ENCODE measurements around the gene BLOC1S1. TPM values are rescaled to one million over a fixed set of nuclear protein-coding genes. Genes with fewer than 3 reads are reported as not detected.

The BLOC1S1 gene
- total RNA-seq, 4 donors from 2014 or later = 158 to 494 (median 381) TPM

DNA sequence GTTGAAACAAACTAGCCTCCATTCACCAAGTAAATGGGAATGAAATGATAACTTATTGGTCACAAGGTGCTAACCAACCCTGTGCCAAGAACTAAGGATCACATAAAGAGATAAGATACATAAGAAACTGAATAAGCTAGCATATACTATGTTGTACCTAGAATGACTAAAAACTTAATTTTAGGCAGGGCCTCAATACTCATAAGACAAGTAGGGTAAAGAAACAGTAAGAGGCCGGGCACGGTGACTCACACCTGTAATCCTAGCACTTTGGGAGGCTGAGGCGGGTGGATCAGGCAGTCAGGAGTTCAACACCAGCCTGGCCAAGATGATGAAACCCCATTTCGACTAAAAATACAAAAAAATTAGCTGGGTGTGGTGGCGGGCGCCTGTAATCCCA, 44.8 kb downstream of the BLOC1S1 start:
- Histone ChIP-seq H3K27ac (no peak overlapping the region), H3K4me3 (no peak overlapping the region), H3K27me3 (no peaks in the 10 kb centered on the region), H3K4me1 (no peaks in the 10 kb centered on the region), H3K9me3 (no peaks in the 10 kb centered on the region), H3K36me3 (peaks cover 0 to 54% (median 23%) of the 10 kb centered on the region in 4 donors)
- 83 to 95% methylated on average over 6 of the region's 6 CpGs for WGBS, 2 donors (ENCODE audit: low coverage in 1 of 2)
- in situ Hi-C loops (cut with MboI; ENCODE audit: low pct_ligation_motif_present in 1 of 4, low pct_unique_long_range_greater_than_20kb in 1 of 4, low sequenced_read_pairs in 3 of 4) (no loop called here), intact Hi-C loops (cut with DNase I; ENCODE audit: low total_unique reads) (no loop called here)
- DNase-seq = no peak
- no peak for TF ChIP-seq POLR2AphosphoS5 (IDR thresholded peaks at IDR 0.05)
- TF ChIP-seq EP300 (IDR thresholded peaks at IDR 0.05; ENCODE audit: low read depth) = no peak

DNA sequence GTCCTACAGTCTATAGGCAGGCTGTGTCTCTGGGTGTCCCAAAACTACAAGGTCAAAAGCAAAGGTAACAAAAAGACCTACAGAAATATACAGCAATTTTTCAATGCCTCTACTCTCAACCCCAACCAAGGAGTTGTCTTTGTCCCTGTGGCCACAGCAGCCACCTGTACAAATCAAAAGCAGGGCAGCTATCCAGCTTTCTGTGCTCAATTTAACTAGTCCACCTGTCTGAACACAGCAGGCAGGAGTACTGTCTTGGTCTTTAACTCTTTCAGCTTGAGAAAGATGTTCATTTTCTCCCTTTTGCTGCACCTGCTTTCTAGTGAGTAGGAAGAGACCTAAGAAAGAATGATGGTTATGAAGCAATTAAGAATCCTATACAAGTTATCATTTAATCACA, 46.8 kb downstream of the BLOC1S1 start:
- Histone ChIP-seq H3K4me1 (no peaks in the 10 kb centered on the region), H3K4me3 (no peak overlapping the region), H3K36me3 (peaks cover 0 to 41% (median 15%) of the 10 kb centered on the region in 4 donors), H3K9me3 (no peaks in the 10 kb centered on the region), H3K27me3 (no peaks in the 10 kb centered on the region), H3K27ac (no peak overlapping the region)
- no peak for DNase-seq
- in situ Hi-C loops (cut with MboI; ENCODE audit: low pct_ligation_motif_present in 1 of 4, low pct_unique_long_range_greater_than_20kb in 1 of 4, low sequenced_read_pairs in 3 of 4) (no loop called here), intact Hi-C loops (cut with DNase I; ENCODE audit: low total_unique reads) (no loop called here)
- TF ChIP-seq POLR2A (IDR thresholded peaks at IDR 0.05) (no peak), EP300 (IDR thresholded peaks at IDR 0.05; ENCODE audit: low read depth) (no peak), POLR2AphosphoS5 (IDR thresholded peaks at IDR 0.05) (no peak)
- TF ChIP-seq, protein P1, sequence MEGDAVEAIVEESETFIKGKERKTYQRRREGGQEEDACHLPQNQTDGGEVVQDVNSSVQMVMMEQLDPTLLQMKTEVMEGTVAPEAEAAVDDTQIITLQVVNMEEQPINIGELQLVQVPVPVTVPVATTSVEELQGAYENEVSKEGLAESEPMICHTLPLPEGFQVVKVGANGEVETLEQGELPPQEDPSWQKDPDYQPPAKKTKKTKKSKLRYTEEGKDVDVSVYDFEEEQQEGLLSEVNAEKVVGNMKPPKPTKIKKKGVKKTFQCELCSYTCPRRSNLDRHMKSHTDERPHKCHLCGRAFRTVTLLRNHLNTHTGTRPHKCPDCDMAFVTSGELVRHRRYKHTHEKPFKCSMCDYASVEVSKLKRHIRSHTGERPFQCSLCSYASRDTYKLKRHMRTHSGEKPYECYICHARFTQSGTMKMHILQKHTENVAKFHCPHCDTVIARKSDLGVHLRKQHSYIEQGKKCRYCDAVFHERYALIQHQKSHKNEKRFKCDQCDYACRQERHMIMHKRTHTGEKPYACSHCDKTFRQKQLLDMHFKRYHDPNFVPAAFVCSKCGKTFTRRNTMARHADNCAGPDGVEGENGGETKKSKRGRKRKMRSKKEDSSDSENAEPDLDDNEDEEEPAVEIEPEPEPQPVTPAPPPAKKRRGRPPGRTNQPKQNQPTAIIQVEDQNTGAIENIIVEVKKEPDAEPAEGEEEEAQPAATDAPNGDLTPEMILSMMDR (IDR thresholded peaks at IDR 0.05) = no peak

- Histone ChIP-seq H3K27ac (no peak overlapping the region), H3K4me3 (no peak overlapping the region), H3K36me3 (peaks cover 0 to 14% (median 1%) of the 10 kb centered on the region in 4 donors), H3K27me3 (no peaks in the 10 kb centered on the region), H3K9me3 (no peaks in the 10 kb centered on the region), H3K4me1 (no peaks in the 10 kb centered on the region)
- WGBS, 2 donors (ENCODE audit: low coverage in 1 of 2) = 77 to 82% methylated on average over 5 of the region's 5 CpGs
- DNase-seq = no peak
- in situ Hi-C loops (cut with MboI; ENCODE audit: low pct_ligation_motif_present in 1 of 4, low pct_unique_long_range_greater_than_20kb in 1 of 4, low sequenced_read_pairs in 3 of 4) (no loop called here), intact Hi-C loops (cut with DNase I; ENCODE audit: low total_unique reads) (no loop called here)
- TF ChIP-seq POLR2A (IDR thresholded peaks at IDR 0.05) (no peak), POLR2AphosphoS5 (IDR thresholded peaks at IDR 0.05) (no peak), EP300 (IDR thresholded peaks at IDR 0.05; ENCODE audit: low read depth) (no peak)
- TF ChIP-seq, protein P1 (IDR thresholded peaks at IDR 0.05) = no peak
These were observed 50.0 kb downstream of the BLOC1S1 start for GRCh38 chr12:55765736-55766290.

DNA sequence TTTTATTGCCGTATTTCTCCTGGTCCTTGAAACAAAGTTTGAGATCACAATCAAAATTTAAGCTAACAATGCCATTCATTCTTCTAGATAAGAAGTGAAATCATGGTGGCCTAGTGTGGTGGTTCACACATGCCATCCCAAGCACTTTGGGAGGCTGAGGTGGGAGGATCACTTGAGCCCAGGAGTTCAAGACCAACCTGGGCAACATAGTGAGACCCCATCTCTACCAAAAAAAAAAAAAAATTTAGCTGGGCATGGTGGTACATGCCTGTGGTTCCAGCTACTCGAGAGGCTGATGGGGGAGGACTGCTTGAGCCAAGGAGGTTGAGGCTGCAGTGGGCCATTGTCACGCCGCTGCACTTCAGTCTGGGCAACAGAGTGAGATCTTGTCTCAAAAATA, 51.3 kb downstream of the BLOC1S1 start:
- no peaks in the 10 kb centered on the region for H3K27me3 ChIP-seq
- no peak overlapping the region for H3K27ac ChIP-seq
- WGBS, 2 donors (ENCODE audit: low coverage in 1 of 2) = 88 to 90% methylated on average over 4 of the region's 4 CpGs
- H3K4me3 ChIP-seq = no peak overlapping the region
- intact Hi-C loops (cut with DNase I; ENCODE audit: low total_unique reads) (no loop called here), in situ Hi-C loops (cut with MboI; ENCODE audit: low pct_ligation_motif_present in 1 of 4, low pct_unique_long_range_greater_than_20kb in 1 of 4, low sequenced_read_pairs in 3 of 4) (no loop called here)
- TF ChIP-seq EP300 (IDR thresholded peaks at IDR 0.05; ENCODE audit: low read depth) = no peak
- TF ChIP-seq POLR2AphosphoS5 (IDR thresholded peaks at IDR 0.05) = no peak
- TF ChIP-seq, protein P1 (IDR thresholded peaks at IDR 0.05) = no peak
- no peak for TF ChIP-seq POLR2A (IDR thresholded peaks at IDR 0.05)
- H3K36me3 ChIP-seq = peaks cover 0 to 10% (median 1%) of the 10 kb centered on the region in 4 donors
- no peaks in the 10 kb centered on the region for H3K4me1 ChIP-seq
- no peaks in the 10 kb centered on the region for H3K9me3 ChIP-seq
- no peak for DNase-seq

Small RNA genes within 50 kb of the gene (small RNA-seq; reads per million reads assigned to genes)
- gene AC009779.1 (0 reads per million in 4 donors), gene RF00017 (0 reads per million in 4 donors)

Other genes starting within 250 kb of the BLOC1S1 start
- gene OR6C70, start 245.9 kb upstream of the BLOC1S1 start, total RNA-seq = not detected
- not detected for gene OR6C68, start 223.7 kb upstream of the BLOC1S1 start, total RNA-seq
- gene OR6C4, start 166.4 kb upstream of the BLOC1S1 start, total RNA-seq = not detected
- gene OR2AP1, start 143.6 kb upstream of the BLOC1S1 start, total RNA-seq = not detected
- gene OR10P1, start 79.2 kb upstream of the BLOC1S1 start, total RNA-seq = not detected
- 100 to 1,000 TPM in 1 of 4 donors, 10 to 100 TPM in 3; 14.4 to 125 (median 23.6) TPM for gene ITGA7, start 8.1 kb upstream of the BLOC1S1 start, total RNA-seq
- gene RDH5, start 4.3 kb downstream of the BLOC1S1 start, total RNA-seq = 10 to 100 TPM; 16.5 to 74.4 (median 58.3) TPM
- gene CD63, start 13.0 kb downstream of the BLOC1S1 start, total RNA-seq = 100 to 1,000 TPM; 427 to 723 (median 581) TPM
- 1 to 10 TPM in 1 of 4 donors, under 1 TPM in 3; 0.37 to 1.7 (median 0.60) TPM for gene GDF11, start 27.1 kb downstream of the BLOC1S1 start, total RNA-seq
- 10 to 100 TPM; 38.0 to 50.7 (median 45.0) TPM for gene SARNP, start 101.7 kb downstream of the BLOC1S1 start, total RNA-seq
- 10 to 100 TPM in 2 of 4 donors, 1 to 10 TPM in 2; 3.7 to 40.3 (median 21.7) TPM for gene ORMDL2, start 102.0 kb downstream of the BLOC1S1 start, total RNA-seq
- 10 to 100 TPM; 10.3 to 35.4 (median 24.1) TPM for gene DNAJC14, start 113.5 kb downstream of the BLOC1S1 start, total RNA-seq
- gene MMP19, start 126.9 kb downstream of the BLOC1S1 start, total RNA-seq = 10 to 100 TPM in 2 of 4 donors, 1 to 10 TPM in 2; 5.2 to 29.2 (median 14.8) TPM
- gene PYM1, start 211.8 kb downstream of the BLOC1S1 start, total RNA-seq = 10 to 100 TPM; 35.2 to 56.4 (median 47.8) TPM
- gene DGKA, start 215.1 kb downstream of the BLOC1S1 start, total RNA-seq = 100 to 1,000 TPM; 101 to 268 (median 138) TPM
- 1 to 10 TPM in 3 of 4 donors, not detected in 1; 2.4 to 7.0 (median 4.9) TPM for gene PMEL, start 250.0 kb downstream of the BLOC1S1 start, total RNA-seq

All from transverse colon (tissue), 4 donors.